IPS DF 19.7 (cell line): ENCODE measurements around the gene LILRB3.
"Not testable (repeated sequence)": the region's sequence is repeated elsewhere in the genome, so short reads cannot be mapped to it uniquely, and the experiment has no call there.

Source experiments
- DNase-seq: peaks from one replicate; pipeline ENCODE4 v3.0.0-alpha.2; 2013; ENCODE audit warnings: low read depth, low spot score

Gene LILRB3

GRCh38 chr19:54209811-54210494, 12.9 kb downstream of the LILRB3 start:
- DNase-seq = no peak

- no peak for DNase-seq
These were observed 13.6 kb downstream of the LILRB3 start for GRCh38 chr19:54209058-54209810.

- DNase-seq = no peak
These were observed 14.1 kb downstream of the LILRB3 start for GRCh38 chr19:54208784-54209057.

GRCh38 chr19:54207983-54208783, 14.6 kb downstream of the LILRB3 start:
- no peak for DNase-seq

GRCh38 chr19:54207676-54207982, 15.2 kb downstream of the LILRB3 start:
- DNase-seq = no peak

- DNase-seq = not testable (repeated sequence)
These were observed 15.6 kb downstream of the LILRB3 start for GRCh38 chr19:54207193-54207592.

- no peak for DNase-seq
These were observed 16.0 kb downstream of the LILRB3 start for GRCh38 chr19:54206831-54207177.

GRCh38 chr19:54206030-54206830, 16.6 kb downstream of the LILRB3 start:
- no peak for DNase-seq

- no peak for DNase-seq
These were observed 17.9 kb downstream of the LILRB3 start for GRCh38 chr19:54204767-54205468.

- DNase-seq = no peak
These were observed 19.6 kb downstream of the LILRB3 start for GRCh38 chr19:54203151-54203611.

- no peak for DNase-seq
These were observed 20.8 kb downstream of the LILRB3 start for GRCh38 chr19:54201980-54202379.

GRCh38 chr19:54201172-54201701, 21.6 kb downstream of the LILRB3 start:
- no peak for DNase-seq

- DNase-seq = no peak
These were observed 23.4 kb downstream of the LILRB3 start for GRCh38 chr19:54199401-54199800.

GRCh38 chr19:54197121-54197520, 25.7 kb downstream of the LILRB3 start:
- DNase-seq = no peak

- DNase-seq = no peak
These were observed 26.3 kb downstream of the LILRB3 start for GRCh38 chr19:54196536-54196935.

GRCh38 chr19:54194463-54194862, 28.3 kb downstream of the LILRB3 start:
- not testable (repeated sequence) for DNase-seq

- no peak for DNase-seq
These were observed 29.8 kb downstream of the LILRB3 start for GRCh38 chr19:54193011-54193410.

- no peak for DNase-seq
These were observed 30.9 kb downstream of the LILRB3 start for GRCh38 chr19:54191811-54192453.

- no peak for DNase-seq
These were observed 31.6 kb downstream of the LILRB3 start, which contains the start of gene TSEN34 for GRCh38 chr19:54191011-54191810. TSS of gene TSEN34 (plus strand) at chr19:54191308. CDS start at chr19:54191365, 57 bp downstream.
